A673 (cell line): Measurements from ENCODE around the gene IGF1R.

Experiments used
- CTCF ChIP-seq: fragments of 300-800, 200-600 bp; sonication (generic); conservative IDR thresholded peaks from 2 replicates; pipeline ENCODE4 v1.5.1; 2017; ENCODE audit warnings: low read depth, mild to moderate bottlenecking, antibody characterized with exemption, low read length, moderate library complexity, mixed read lengths
- EZH2 ChIP-seq: fragments of 200-600 bp; sonication (generic); IDR thresholded peaks from 2 replicates; pipeline ENCODE4 v1.6.1; 2017; ENCODE audit warnings: borderline replicate concordance, low read depth, mild to moderate bottlenecking, mixed read lengths, antibody characterized with exemption, low read length; ENCODE audit not compliant: poor library complexity, severe bottlenecking

GRCh38 chr15:98855815-98856531 lies 207.6 kb downstream of the IGF1R start:
- no peak for TF ChIP-seq CTCF
- TF ChIP-seq EZH2, result no peak
